GM12892 (cell line): Measurements from ENCODE around the gene PCDHGA1.

Source experiments
- POLR2A ChIP-seq: IDR thresholded peaks from 2 replicates; pipeline ENCODE4 v1.6.1; 2011; ENCODE audit warnings: low read depth, low read length, control low read depth
- POLR2AphosphoS5 ChIP-seq: IDR thresholded peaks from 2 replicates; pipeline ENCODE4 v1.6.1; 2011; ENCODE audit warnings: low read depth, low read length, control low read depth

- no peak for TF ChIP-seq POLR2AphosphoS5
- no peak for TF ChIP-seq POLR2A
Observed at GRCh38 chr5:141558150-141558549, 227.8 kb downstream of the PCDHGA1 start.
